ENCODE data around the gene ERC2.
A peak's percentile ranks its signal among the peaks of the same experiment; 100 is the strongest.

The ERC2 gene

GRCh38 chr3:56200251-56200650 is 268.0 kb downstream of the ERC2 start:
- no peak overlapping the region for H3K4me3 ChIP-seq (ENCODE audit: low read length)
- no peak for DNase-seq (ENCODE audit: low read depth)
- no peak for TF ChIP-seq CTCF (conservative IDR thresholded peaks at IDR 0.05; ENCODE audit: low read length)

- DNase-seq (ENCODE audit: low read depth), result no peak
- no peak overlapping the region for H3K4me3 ChIP-seq (ENCODE audit: low read length)
- no peak for TF ChIP-seq CTCF (conservative IDR thresholded peaks at IDR 0.05; ENCODE audit: low read length)
These were observed 270.3 kb downstream of the ERC2 start for GRCh38 chr3:56197991-56198390.

- no peak for TF ChIP-seq CTCF (conservative IDR thresholded peaks at IDR 0.05; ENCODE audit: low read length)
- peak; percentile 44 for DNase-seq (ENCODE audit: low read depth)
- H3K4me3 ChIP-seq (ENCODE audit: low read length), result no peak overlapping the region
These were observed 270.9 kb downstream of the ERC2 start for GRCh38 chr3:56197259-56197965.

- TF ChIP-seq CTCF (conservative IDR thresholded peaks at IDR 0.05; ENCODE audit: low read length), result no peak
- DNase-seq (ENCODE audit: low read depth), result no peak
- no peak overlapping the region for H3K4me3 ChIP-seq (ENCODE audit: low read length)
These were observed 271.6 kb downstream of the ERC2 start for GRCh38 chr3:56196700-56197099.

- H3K4me3 ChIP-seq (ENCODE audit: low read length), result no peak overlapping the region
- no peak for DNase-seq (ENCODE audit: low read depth)
- TF ChIP-seq CTCF (conservative IDR thresholded peaks at IDR 0.05; ENCODE audit: low read length), result no peak
These were observed 274.7 kb downstream of the ERC2 start for GRCh38 chr3:56193519-56193918.

DNA sequence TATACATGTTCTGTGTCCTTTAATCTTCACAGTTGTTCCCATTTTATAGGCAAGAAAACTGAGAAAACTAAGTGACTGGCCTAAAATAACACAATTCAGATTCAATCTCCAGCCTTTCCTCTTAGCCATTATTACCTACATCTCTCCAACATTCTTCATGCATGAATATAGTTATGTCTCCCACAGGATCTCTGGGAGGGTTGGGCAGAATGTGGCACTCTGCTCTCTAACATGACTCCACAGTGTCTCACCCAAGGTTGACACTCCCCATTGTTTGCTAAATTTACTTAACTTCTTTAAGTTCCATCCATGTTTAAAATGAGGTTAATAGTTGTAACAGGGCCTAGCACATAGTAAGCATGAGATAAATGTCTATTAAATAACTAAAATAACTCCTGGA is 276.3 kb downstream of the ERC2 start:
- no peak for DNase-seq (ENCODE audit: low read depth)
- no peak overlapping the region for H3K4me3 ChIP-seq (ENCODE audit: low read length)
- TF ChIP-seq CTCF (conservative IDR thresholded peaks at IDR 0.05; ENCODE audit: low read length), result no peak

DNA sequence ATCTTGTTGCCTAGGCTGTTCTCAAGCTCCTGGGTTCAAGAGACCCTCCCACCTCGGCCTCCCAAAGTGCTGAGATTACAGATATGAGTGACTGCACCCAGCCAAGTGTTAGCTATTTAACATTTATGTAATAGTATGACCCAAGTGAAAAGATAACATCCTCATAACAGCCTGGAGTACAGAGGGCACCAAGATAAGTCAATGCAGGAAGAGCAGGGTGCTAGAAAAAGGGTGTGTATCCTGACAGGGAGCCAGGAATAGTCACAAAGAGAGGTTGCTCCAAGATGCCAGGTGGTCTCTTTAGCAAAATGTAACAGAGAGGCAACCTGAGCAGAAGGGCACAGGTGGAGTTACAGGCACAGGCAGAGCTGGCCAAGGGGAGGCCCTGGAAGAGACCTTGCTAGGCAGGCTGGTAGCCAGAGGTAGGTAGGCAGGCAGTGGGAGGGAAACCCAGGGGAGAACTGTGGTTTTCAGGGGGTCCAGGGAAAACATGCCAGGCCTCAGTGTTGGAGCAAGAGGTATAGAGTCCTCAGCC is 277.4 kb downstream of the ERC2 start:
- no peak for TF ChIP-seq CTCF (conservative IDR thresholded peaks at IDR 0.05; ENCODE audit: low read length)
- H3K4me3 ChIP-seq (ENCODE audit: low read length), result no peak overlapping the region
- no peak for DNase-seq (ENCODE audit: low read depth)
